ENCODE data around the gene SLC5A6.

Gene SLC5A6

DNA sequence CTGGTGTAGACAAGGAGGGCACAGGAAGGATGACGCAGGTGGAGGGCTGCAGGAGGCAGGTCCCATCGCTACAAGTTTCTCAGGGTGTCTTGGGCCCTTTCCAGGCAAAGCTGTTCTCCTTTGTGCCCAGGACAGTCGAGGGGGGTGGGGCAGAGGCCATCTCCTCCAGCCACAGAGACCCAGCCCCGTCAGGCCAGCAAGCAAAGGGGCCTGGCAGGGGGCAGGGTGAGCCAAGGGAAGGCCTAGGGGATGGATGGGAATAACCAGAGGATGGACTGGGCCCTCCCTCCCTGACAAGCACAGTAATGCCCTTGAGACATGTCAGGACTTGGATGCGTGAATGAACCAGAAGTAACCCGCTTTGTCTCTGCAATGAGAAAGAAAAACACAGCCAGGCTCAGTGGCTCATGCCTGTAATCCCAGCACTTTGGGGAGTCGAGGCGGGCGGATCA is 57.0 kb downstream of the SLC5A6 start:
- H3K27ac ChIP-seq: no peak overlapping the region
- TF ChIP-seq, protein P1, sequence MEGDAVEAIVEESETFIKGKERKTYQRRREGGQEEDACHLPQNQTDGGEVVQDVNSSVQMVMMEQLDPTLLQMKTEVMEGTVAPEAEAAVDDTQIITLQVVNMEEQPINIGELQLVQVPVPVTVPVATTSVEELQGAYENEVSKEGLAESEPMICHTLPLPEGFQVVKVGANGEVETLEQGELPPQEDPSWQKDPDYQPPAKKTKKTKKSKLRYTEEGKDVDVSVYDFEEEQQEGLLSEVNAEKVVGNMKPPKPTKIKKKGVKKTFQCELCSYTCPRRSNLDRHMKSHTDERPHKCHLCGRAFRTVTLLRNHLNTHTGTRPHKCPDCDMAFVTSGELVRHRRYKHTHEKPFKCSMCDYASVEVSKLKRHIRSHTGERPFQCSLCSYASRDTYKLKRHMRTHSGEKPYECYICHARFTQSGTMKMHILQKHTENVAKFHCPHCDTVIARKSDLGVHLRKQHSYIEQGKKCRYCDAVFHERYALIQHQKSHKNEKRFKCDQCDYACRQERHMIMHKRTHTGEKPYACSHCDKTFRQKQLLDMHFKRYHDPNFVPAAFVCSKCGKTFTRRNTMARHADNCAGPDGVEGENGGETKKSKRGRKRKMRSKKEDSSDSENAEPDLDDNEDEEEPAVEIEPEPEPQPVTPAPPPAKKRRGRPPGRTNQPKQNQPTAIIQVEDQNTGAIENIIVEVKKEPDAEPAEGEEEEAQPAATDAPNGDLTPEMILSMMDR (conservative IDR thresholded peaks at IDR 0.05): no peak
- no peak for TF ChIP-seq ZFX (IDR thresholded peaks at IDR 0.05)

DNA sequence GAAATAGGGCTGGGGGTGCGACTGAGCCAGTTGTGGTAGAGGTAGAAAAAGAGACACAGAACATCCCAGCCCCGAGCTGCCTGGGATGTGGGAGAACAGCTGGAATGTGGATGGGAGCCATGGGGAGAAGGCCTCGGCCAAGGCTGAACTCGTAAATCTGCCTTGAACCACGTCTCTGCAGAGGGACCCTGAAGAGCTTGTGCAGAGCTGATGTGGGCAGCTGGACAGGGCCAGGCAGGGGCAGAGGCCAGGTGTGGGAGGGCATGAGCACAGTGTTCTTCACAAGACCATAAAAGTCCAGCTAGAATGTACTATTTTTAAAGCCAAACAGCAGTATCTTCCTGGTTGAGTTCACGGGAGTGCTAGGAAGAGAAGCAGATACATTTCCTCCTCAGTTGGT is 57.6 kb downstream of the SLC5A6 start:
- H3K27ac ChIP-seq: no peak overlapping the region
- no peak for TF ChIP-seq ZFX (IDR thresholded peaks at IDR 0.05)
- TF ChIP-seq, protein P1 (conservative IDR thresholded peaks at IDR 0.05): no peak

DNA sequence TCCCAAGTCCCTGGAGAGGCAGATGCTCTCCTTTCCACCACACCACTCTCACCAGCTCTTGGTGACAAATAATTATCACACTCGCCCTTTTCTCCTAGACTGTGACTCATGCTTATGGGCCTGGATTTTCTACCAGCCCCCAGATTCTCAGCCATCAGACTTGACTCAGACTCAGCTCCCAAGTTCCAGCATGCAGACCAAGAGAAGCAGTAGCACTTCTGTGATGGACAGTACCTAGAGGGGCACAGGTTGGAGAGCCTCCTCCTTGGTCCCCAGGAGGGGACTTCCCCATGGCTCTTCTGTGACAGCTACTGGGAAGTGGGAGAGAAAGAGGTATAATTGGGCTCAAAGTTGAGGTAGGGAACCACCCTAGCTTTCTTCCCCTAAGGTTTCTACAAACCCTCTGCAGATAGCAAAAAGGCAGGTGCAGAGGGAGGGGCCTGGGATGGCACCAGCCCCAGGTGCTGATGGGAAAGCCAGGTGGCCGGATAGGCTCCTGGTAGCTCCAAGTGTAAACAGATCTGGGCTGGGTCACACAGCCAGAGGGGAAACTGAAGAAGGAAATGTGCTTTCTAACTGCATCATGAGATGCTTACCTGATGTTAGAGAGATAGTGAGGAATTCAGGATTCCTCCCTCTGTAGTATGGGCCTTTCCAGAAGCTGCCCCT is 59.1 kb downstream of the SLC5A6 start:
- no peak overlapping the region for H3K27ac ChIP-seq
- no peak for TF ChIP-seq ZFX (IDR thresholded peaks at IDR 0.05)
- TF ChIP-seq, protein P1 (conservative IDR thresholded peaks at IDR 0.05): no peak

DNA sequence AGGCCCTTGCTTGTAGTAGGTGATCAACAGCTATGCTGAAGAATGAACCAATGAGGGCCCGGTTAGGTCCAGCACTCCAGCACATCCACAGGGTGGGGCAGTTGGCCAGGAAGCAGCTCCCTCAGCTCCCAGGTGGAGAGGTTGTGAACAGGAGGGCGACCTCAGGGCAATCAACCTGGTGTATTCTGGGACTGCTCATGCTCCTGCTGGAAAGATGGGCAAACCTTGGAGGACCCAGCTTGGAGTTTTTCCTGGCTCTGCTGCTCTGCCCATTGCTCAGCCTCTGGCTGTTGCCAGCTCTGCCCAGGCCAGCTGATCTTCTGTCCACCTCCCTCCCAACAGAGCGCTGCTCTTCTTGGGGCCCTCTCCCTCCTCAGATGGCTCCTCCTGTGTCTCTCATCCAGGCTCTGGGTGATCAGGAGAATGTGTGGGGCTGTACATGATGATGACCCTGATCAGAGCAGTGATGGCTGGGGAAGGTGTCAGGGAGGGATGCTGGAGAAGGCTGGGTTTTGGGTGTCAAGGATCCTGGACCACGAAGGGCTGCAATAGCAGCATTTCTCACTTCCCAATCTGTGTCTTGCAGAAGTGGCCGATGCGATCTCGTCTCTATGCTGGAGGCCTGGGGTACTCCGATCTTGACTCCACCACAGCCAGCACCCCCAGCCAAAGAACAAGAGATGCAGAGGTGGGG is 59.8 kb downstream of the SLC5A6 start:
- no peak for TF ChIP-seq ZFX (IDR thresholded peaks at IDR 0.05)
- TF ChIP-seq, protein P1 (conservative IDR thresholded peaks at IDR 0.05): no peak
- H3K27ac ChIP-seq: no peak overlapping the region

DNA sequence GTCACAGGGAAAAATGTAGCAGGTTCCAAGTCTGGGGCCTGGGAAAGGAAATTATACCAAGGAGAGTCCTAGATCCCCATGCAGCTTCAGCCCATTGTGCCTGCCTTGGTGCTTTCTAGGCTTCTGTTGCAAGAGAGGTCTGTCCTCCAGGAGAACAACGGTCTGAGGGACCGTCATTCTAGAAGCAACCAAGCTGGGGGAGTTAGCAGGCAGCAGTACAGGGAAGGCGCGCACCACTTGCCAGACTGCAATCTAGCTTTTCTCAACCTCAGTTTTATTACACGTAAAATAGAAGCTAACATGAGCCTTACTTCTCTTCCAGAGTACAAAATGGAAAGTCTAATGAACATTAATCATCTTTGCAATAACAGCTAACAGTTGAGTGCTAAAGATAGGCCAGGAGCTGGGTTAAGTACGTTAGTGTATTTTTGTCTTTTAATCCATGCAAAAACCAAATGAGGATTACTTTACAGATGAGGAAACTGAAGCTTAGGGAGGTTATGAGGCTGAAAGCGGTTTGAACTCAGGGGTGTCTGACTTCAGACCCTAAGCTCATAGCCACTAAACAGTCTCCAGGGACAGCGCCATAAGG is 61.3 kb downstream of the SLC5A6 start:
- TF ChIP-seq ZFX (IDR thresholded peaks at IDR 0.05): no peak
- TF ChIP-seq, protein P1 (conservative IDR thresholded peaks at IDR 0.05): no peak
- H3K27ac ChIP-seq: no peak overlapping the region
